Inflammatory macrophage (primary cell): ENCODE data around the gene THAP12.
"Not testable (repeated sequence)": the region's sequence is repeated elsewhere in the genome, so short reads cannot be mapped to it uniquely, and the experiment has no call there.

Experiments used
- DNase-seq, 2 donors: peaks; one replicate each; pipeline ENCODE4 v3.0.0-alpha.2; 2020 to 2022
- total RNA-seq, 18 experiments: gene quantifications; one replicate each; lab custom pipeline; 2026; ENCODE audit warnings: mixed read lengths in 6 of 18, inconsistent platforms in 2 of 18; lab: John Stamatoyannopoulos, UW

THAP12 gene, protein sequence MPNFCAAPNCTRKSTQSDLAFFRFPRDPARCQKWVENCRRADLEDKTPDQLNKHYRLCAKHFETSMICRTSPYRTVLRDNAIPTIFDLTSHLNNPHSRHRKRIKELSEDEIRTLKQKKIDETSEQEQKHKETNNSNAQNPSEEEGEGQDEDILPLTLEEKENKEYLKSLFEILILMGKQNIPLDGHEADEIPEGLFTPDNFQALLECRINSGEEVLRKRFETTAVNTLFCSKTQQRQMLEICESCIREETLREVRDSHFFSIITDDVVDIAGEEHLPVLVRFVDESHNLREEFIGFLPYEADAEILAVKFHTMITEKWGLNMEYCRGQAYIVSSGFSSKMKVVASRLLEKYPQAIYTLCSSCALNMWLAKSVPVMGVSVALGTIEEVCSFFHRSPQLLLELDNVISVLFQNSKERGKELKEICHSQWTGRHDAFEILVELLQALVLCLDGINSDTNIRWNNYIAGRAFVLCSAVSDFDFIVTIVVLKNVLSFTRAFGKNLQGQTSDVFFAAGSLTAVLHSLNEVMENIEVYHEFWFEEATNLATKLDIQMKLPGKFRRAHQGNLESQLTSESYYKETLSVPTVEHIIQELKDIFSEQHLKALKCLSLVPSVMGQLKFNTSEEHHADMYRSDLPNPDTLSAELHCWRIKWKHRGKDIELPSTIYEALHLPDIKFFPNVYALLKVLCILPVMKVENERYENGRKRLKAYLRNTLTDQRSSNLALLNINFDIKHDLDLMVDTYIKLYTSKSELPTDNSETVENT
- 39.7 to 134 (median 99.1) reads per million in 18 experiments for total RNA-seq

DNA sequence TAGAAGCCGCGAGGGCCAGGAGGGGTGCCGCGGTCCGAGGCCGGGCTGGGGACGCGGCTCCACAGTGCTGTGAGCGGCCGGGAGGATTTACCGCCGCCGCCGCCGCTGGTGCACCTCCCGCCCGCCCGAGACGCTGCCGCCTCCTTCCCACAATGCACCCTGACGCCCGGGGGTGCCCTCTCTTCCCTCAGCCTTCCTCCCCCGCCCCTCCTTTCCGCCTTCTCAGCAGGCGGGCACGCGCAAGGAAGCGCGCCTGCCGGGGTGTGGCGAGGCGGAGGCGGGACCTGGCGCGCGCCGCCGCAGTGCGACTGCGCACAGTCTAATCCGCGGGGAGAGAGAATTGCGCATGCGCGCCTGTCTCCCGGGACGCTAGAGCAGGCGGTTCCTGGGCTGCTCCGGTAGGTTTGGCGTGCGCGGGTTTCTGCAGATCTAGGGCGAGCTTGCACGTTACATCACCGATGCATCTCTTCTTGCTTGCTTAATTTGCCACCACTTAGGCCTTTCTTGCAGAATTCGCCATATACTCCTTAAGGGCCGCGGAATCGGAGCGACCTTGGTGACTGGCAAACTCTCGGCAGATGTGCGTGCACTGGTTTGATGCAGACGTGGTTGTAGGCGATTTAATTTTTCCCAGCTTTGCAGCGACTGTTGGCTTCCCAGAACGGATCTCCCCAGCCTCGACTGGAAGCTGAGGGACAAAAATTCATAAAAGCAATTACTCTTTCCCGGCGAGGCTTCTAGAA, at the start of gene THAP12, which contains the start of gene GVQW3:
THAP12 (minus strand) TSS at position 156 of the 743 bp plus-strand sequence. CDS start 296 bp downstream, outside the sequence.
GVQW3 (plus strand) TSS at position 347 of the 743 bp plus-strand sequence. CDS start 506 bp downstream, outside the sequence.
- DNase-seq = peak; percentile 98 to 99

DNA sequence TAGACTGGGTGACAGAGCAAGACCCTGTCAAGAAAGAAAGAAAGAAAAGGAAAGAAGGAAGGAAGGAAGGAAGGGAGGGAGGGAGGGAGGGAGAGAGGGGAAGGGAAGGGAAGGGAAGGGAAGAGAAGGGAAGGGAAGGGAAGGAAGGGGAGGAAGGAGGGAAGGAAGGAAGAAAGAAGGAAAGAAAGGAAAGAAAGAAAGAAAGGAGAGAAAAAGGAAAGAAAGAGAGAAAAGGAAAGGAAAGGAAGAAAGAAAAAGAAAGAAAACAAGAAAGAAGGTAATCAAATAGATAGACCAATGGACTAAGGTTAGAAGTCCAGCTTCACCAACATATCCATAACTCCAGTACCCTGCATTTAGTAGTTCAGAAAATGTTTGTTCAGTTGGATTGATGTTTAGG, 45.7 kb upstream of the THAP12 start:
- no peak for DNase-seq

DNA sequence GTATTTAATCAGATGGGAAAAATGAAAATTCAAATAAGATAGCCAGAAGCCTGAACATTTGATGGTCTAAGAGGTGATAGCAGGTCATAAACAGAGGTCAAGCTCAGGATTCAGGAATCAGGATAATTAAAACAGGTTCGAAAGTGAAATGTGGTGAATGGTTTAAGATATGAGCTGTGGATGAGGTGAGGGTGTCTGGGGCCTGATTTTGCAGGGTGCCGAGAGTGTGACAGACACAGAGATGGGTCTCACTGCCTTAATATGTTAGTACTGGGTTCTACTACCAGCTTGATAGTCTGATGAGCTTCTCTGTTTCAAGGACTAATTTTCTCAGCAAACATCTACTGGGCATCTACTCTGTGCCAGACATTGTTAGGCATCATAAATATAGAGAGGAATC, 44.0 kb upstream of the THAP12 start:
- no peak for DNase-seq

DNA sequence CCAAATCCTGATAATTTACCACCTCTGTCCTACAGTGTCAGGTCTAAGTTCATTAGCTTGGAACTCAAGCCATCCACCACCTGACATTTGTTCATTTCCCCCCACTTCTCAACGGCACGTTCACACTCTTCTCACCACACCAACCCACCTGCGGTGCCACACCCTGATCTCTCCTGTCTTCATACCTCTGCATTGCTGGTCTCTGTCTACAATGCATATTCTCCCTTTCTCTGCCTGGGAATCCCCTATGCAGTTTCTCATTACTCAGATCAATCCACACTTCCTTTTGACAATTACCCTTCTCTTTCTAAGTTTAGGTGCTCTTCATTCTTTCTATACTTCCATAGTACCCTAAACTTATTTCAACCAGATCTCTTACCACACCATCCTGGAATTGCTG, 43.4 kb upstream of the THAP12 start:
- DNase-seq = no peak

DNA sequence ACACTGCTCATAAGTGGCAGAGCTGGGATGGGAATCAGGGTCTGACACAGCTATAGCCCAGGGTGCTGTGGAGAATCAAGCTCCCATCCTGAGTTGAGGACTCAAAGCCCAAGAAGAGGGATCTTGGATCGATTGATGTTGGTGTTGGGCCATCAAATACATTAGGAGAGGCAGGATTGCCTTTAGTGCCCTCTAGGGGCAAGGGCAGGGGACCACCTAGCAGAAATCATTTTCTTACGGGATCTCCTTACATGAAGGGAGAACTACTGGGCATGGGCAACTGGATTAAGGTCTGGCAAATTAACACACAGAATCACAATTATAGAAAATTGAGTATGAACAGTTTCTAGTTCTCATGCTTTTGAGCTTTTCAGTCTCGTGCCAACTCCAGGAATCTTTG, 39.0 kb upstream of the THAP12 start:
- peak; percentile 35 to 45 for DNase-seq

DNA sequence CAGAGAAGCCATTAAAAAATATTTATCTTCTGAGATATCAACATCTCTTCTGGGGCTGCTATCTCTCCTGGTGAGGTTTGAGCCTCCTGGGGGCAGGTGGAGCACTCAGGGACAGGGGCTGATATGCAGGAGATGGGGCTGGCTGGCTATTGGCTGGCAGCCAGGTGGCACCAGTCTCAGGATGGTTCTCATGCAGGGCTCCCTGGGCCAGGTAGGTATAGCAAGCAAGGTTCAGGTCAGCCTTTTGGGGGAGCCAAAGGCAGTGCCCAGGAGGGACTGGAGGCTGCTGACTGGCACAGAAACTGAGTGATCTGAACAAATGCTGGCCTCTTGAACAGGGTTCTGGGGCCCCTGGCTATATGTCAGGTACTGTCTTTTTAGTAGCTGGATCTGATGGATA, 34.1 kb upstream of the THAP12 start:
- DNase-seq = no peak

DNA sequence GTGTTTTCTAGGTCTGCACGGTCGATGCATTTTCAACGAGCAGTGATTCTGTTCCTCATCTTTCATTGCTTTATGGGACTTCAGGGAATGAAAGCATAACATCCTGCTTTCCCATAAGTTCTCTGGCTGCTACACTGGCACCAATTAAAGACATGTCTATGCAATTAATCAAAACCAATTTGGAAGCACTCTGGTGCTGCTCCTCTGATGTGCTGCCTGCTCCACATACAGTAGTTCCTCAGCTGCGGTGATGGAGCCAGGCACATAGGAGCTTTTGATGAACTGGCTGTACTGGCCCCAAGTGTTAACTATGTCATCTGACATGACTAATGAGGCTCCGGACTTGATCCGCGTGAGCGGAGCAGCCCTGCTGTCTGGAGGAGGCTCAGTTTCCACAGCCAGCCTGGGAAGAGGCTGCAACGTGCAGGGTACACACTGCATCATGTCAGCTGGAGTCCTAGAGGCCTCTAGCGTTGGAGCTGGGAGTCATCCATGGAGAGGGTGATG, 30.0 kb upstream of the THAP12 start:
- DNase-seq = no peak

DNA sequence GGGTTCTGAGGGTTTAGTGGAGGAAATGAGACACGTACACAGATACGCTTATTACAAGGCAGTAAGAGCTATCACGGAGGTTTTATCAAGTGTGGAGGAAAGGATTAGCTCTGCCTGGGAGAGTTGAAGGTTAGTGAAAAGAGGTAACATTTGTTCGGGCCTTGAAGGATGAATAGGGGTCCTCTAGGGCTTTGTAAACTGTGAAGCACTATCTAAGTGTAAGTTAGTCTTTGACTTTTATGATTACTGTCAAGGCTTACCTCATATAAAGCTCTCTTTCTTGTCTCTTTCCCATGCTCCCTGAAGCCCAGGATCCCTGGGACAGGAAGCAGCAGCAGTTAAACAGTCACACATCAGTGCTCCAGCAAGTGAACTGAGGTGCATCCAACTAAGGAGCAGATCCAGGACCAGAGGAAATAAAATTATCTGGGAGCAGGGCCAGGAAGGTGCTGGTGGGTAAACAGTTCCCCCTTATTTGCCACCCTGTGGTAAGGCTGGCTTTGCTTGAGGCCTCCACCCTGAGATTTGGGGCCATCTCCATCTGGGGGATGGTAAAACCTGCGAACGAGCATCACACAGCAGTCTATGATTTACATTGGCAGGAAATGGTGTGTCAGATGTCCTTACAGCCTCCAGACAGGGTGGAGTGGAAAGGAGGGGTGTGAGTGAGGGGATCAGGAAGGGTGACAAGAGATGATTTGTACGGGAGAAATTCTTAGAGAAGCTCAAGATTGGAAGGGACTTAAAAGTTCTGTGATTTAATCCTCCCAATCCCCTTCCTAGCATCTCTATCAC, 27.4 kb upstream of the THAP12 start:
- no peak for DNase-seq

DNA sequence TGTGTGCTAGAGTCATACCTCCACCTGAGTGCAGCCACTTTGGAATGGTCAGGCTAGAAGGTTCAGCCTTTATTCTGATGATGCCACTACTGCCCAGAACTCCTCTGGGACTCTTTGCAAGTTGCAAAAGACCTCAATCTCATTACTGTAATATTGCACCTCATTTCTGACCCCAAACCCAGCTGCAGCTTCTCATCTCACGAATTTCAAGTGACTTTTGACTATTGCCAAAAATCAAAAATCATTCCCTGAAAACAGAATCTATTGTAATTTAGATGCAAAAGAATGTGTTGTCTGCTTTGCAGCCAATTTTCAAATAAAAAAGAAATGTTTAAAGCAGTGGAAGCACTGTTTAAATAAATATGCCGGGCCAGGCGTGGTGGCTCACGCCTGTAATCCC, 25.4 kb upstream of the THAP12 start:
- DNase-seq = no peak

DNA sequence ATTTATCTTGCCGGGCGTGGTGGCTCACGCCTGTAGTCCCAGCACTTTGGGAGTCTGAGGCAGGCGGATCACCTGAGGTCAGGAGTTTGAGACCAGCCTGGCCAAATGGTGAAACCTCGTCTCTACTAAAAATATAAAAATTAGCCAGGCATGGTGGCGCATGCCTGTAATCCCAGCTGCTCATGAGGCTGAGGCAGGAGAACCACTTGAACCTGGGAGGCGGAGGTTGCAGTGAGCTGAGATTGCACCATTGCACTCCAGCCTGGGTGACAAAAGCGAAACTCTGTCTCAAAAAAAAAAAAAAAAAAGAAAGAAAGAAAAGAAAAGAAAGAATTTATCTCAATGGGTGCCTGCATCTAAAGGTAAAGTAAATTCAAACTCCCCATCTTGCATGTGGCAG, 20.6 kb upstream of the THAP12 start:
- not testable (repeated sequence) for DNase-seq

DNA sequence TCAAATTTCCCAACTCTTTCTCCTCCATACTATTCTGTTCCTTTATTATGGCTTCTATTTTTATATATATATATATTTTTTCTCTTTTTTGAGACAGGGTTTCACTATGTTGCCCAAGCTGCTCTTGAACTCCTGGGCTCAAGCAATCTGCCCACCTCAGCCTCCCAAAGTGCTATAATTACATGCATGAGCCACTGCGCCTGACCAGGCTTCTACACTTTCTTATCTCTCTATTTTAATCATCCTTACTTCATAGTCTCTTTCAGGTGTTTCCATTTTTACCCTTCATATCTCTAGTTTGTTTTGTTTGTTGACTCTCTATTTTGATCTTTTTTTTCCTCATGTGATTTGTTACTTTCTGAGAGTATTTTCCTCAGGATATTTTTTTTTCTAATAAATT, 20.0 kb upstream of the THAP12 start:
- no peak for DNase-seq

DNA sequence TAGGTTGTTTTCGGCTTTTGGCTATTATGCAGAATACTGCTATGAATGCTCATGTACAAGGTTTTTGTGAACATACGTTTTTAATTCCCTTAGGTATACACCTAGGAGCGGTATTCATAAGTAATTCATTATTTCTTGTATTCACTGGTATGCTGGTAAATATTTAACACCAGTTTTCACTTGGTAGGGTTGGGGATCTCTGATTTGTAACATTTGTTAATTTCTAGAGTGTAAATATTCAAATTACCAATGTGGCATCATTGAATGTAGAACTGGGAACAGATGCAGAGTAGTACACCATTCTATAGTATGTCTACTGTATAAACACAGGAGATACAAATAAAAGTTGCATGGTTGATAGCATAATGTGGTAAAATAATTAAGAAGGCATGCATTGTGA, 16.5 kb upstream of the THAP12 start:
- DNase-seq = no peak

DNA sequence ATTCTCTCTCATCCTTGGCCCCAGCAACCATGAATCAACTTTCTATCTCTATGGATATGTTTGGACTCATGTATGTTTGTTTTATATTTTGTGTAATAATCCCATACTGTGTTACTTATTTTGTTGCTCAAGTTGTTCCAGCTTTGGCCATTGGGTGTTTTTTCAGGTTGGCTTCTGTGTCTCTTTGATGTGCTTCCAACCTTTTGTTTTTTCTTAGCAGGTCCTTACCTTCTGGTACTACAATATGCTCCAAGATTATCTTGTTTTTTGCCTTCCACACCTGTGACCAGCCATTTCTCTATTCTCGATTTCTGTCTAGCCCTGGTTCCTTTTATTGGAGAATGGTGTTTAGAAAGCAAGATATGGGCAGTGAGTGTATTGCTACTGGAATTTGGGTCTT, 14.4 kb upstream of the THAP12 start:
- DNase-seq = no peak

DNA sequence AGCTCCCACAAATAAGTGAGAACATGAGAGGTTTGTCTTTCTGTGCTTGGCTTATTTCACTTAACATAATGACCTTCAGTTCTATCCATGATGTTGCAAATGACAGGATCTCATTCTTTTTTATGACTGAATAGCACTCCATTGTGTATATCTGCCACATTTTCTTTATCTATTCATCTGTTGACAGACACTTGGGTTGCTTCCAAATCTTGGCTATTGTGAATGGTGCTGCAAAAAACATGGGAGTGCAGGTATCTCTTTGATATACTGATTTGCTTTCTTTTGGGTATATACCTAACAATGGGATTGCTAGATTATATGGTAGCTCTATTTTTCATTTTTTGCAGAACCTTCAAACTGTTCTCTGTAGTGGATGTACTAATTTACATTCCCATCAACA, 13.5 kb upstream of the THAP12 start:
- no peak for DNase-seq

DNA sequence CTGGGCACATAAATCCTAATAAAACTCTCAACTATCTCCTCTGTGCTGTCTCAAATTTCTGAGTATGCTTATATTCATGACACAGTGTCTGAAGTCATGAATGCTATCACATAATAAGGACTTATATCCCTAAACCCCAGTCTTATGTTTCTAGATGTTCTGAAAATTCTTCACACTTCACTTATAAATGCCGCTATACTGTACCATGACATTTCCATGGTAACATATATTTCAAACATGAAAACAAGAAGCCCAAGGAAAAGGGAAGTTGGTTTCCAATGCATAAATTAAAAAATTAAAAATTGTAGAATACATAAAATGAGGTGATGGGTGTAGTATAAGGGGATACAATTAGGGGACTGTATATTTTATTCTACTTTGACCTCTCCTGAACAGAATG, 11.9 kb upstream of the THAP12 start:
- DNase-seq = peak in 1 of 2 donors; percentile 57

DNA sequence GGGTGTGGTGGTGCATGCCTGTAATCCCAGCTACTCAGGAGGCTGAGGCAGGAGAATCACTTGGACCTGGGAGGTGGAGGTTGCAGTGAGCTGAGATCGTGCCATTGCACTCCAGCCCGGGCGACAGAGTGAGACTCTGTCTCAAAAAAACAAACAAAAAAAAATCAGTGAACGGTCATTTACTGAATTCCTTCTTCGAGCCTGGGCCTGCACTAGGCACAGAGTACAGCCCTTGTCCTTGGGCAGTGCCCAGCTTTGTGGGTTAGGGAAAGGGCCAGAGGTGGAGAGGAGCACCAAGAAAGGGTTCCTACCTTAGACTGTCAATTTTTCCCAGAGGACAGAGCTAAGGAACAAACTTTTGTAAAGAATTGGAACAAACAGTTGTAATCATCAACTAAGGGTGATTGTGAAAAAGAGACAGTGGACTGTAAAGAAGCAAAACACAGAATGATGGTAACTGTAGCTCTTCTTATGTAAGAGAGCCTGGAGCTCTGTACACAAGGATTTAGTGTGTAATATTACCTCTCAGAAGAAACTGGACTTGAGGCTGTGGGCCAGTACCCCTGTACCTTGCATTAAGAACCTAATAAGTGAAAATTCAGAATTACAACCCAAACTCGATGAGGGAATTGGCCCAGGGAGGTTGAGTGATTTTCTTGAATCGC, 11.0 kb upstream of the THAP12 start:
- no peak for DNase-seq

DNA sequence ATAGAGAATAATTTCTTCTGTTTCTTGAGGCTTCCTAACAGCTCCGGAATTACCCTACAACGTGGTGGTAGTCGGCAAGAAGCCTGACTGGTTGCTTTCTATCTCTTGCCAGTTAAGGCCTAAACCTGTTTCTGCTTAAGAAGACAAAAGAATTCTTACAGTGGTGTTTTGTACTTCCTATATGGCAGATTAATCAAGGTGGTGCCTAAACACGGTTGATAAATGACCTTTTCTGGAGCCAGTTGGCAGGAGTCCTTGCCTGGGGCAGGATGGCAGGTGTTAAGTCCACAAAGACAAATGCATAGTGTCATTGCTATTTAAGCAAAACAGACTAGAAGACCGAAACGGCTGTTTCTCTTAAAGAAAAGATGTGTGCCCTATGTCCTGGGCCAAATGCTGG, 10.1 kb upstream of the THAP12 start:
- no peak for DNase-seq

DNA sequence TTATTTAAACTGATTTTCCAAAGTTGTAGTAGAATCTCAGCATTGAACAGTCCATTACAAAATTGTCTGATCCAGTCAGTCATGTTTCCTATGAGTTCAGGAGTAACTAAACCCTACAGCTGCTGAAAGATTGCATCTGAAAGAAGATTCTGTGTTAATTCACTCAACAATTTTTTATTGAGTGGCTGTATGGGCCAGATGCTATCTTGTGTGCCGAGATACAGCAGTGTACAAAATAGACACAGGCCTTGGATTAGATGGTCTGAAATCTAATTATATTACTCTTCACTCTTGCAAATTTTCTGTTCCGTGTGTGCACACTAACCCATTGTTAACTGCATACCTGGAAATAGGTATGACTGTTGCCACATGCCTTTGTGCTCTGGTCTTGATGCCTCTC, 7.5 kb upstream of the THAP12 start:
- no peak for DNase-seq

DNA sequence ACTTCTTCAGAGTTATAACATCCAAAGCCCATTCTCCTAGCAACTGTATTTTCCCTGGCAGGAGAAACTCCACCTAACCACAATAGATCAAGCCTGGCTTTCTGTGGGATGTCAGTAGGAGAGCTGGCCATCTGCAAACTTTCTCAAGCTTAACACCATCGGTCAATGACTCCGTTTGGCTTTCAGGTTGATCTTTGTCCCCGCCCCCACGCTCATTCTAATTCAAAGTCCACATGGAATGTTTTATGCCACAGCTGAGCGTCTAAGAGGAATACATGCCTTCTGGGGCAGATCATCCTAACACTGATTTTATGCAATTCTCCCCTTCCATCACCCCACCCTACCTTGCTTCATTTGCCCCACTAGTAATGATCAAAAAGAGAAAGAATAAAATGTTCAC, 5.0 kb upstream of the THAP12 start:
- DNase-seq = no peak

DNA sequence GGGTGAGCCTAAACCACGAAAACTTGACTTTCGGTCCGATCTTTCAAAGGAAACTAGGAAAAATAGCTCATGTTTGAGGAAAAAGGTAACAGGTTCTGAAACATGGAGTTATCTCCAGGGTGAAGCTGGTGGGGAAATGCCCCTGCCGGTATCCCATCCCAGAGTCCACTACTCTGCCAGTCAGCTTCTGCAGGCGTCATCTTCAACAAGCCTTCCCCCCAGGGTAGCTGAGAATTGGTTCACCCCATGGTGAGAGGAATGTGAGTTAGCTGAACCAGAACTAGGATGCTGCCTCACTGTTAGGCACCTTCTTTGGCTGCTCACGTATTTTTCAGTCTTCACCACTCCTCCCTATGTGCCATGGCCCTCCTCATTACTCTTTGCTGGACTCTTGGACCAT, 1.3 kb upstream of the THAP12 start:
- no peak for DNase-seq
